Mucosa of gallbladder (tissue), 1 donor: ENCODE results near the gene CAPN12. TPM values are rescaled to one million over a fixed set of nuclear protein-coding genes. Genes with fewer than 3 reads are reported as not detected.

Experiments
- DNase-seq: peaks from one replicate; pipeline ENCODE4 v3.0.0-alpha.2; 2020; ENCODE audit warnings: low spot score
- total RNA-seq: library from RNA; stranded (reverse); gene quantifications from one replicate; pipeline ENCODE4 v1.2.1, GENCODE V29; 2021
- donor health status: DM: no; HTN: no; CAD: no.

The CAPN12 gene
- total RNA-seq, 1 donor from 2014 or later = 206 TPM

DNA sequence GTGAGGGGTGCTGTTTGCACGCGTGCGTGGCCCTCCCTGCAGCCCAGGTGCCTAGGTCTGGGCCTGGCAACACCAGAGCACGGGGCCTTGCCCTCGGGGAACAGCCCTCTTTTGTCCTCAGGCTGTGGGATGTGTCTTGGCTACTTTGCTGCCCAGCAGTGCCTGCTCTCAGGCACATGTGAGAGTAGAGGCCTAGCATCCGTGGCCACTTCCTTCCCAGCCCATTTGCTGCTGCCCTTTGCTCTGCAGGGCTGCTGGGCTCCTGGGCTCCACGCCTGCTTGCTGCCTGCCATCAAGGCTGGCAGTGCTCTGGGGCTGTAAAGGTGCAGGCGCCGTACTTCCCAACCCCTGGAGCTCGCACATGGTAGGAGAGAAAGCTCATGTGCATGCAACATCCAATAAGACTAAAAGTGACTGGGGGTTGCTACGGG, 46.6 kb downstream of the CAPN12 start:
- DNase-seq = no peak

DNA sequence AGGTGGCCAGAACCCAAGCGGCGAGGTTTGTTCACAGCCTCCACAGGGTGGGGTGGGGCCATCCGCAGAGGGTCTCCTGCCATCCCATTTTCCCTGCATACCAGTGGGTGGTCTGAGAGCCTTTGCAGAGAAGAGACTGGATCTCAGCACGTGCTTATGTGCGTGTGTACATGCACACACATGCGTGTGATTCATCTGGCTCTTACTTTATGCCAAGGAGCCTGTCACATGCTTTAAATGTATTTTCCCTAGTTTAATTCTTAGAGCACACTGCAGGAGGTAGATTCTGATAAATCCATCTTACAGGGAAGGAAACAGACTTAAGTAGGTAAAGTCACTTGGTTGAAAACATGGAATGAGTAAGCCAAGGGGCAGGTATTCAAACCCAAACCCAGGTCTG, 47.1 kb downstream of the CAPN12 start:
- no peak for DNase-seq

DNA sequence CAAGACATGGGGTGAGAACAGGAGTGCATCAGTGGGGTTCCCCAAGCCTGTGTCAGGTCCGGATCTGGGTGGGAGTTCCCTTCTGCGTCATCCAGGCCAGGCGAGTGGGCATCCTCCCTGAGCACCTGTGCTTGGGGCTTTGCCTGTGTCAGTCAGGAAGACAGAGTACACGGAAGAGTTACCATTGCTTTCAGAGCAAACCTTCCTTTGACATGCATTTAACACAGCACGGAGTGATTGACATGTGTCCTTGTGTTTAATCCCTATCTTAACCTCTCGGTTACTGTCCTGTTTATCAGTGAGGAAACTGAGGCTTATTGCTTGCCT, 47.6 kb downstream of the CAPN12 start:
- DNase-seq = no peak

DNA sequence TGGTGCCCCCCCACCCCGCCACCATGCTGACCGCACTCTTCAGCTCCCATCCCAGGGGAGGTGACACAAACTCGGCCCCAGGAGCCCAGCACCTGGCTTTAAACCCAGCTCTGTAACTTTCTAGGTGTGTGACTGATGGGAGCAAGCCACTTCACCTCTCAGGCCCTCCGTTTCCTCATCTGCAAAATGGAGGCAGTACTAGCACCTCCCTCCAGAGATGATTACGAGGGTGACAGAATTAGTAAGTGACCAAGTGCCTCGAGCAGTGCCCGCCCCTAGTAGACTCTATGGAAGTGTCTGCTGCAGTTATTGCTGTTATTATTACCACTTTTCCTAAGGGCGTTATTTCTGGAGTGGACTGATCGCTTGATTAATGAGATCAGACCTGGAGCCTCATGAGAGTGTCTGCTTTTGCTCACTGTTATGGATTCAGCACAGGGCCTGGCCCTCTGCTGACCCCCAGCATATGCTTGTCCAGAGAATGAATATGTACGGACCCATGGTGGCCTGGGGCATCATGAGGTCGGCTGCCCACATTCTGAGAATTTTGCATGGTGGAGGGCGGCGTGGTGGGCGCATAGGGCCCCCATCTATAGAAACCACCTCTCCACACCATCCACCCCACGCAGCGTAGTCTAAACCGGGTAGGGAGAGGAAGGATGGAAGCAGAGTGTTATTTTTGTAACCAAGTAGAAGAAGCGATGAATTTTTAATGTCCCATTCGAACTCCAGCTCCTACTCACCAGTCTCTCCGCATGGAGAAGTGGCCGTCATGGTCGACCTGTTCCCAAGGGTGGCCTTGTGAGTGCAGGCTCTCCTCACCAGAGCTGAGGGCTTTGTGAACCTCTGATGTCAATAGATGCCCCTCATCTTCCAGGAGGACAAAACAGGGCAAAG, 48.2 kb downstream of the CAPN12 start:
- DNase-seq = no peak

DNA sequence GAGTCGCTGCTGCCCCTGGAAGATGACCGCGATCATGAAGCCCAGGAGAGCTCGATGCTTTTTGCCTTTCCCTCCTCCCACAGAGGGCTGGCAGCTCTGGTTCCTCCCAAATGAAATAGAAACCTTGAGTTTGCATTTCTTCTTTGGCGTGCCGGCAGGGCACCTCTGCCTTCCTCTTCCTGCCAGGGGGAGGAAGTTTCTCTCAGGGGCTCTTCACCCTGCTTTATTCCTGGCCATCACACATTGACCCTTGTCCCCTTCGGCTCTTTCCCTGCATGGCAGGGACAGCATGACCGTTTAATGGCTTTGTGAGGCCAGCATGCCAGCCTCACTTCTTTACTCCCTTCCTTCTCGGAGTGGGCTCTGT, 49.0 kb downstream of the CAPN12 start:
- DNase-seq = no peak

DNA sequence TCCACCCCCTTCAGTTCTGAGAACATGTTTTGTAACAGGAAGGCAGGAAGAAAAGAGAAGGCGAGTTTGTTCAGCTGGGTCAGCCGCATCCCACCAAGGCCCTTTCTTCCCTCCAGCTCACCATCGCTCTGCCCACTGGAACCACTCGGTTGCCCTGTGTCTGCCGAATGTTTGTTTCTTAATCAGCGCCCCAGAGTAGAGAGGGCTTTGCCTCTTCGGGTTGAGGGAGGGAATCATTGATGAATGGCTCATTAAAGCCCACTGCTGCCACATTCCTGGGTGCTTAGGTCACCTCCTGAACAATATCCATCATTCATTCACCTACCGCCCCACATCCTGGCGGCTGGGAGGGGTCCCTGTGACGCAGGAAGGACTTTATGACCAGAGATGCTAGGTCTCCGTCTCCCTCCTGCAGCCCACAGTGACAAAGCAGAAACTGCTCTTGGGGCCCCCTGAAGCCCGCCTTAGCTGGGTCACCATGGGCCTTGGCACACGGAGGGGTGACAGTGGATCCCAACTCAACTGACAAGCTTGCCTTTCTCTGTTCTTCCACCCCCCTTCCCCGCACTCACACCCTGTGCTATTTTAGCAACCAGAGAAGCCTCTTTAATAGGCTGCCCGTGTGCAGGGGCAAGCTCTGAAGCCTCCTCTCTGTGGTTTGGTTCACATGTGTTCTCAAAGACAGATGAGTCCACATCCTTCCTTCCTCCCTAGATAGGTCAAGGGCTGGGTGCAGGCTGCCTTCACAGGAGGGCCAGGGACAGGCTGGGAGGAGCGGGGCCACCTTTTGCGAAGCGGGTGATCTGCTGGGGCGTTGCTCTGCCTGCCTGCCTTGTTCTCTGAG, 50.7 kb downstream of the CAPN12 start:
- no peak for DNase-seq

DNA sequence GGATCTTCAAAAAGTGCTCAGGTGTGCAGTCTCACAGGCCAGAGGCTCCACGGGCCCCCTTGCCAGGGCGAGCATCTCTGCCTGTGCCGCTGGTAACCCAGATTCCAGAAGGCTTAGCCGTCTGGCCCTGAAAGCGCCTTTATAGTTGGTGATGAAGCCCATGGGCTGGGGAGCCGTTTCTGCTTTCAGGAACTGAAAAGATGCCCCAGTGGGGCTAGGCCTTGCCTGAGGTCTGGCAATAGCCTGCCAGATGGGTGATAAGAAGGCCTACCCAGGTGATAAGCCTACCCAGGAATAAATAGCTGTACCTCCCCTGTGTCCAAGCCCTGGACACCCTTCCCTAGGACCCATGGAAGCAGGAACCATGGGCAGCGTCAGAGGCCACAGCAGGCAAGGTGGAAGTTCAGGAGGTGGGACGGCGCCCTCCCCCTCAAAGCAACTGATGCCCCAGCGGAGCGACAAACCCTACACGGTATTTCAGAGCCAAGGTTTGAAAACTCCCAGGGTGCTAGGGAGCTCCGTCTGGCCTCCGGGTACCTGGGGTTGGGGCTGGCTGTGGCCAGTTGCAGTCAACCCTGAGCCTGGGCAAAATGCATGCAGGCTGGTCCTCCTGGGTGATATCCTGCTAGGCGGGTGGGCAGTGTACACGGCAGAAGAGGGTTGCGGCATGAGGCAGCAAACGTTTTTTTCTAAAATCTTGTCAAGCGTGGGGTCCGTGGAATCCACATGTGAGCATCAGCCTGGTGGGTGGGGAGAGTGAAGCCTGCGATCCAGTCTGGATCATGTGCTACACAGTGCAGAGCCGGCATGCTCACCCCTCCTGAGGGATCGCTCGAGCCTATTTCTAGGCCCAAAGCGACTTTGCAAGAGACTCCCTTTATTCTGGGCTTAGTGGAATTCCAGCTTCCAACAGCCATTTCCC, 51.6 kb downstream of the CAPN12 start:
- DNase-seq = no peak

DNA sequence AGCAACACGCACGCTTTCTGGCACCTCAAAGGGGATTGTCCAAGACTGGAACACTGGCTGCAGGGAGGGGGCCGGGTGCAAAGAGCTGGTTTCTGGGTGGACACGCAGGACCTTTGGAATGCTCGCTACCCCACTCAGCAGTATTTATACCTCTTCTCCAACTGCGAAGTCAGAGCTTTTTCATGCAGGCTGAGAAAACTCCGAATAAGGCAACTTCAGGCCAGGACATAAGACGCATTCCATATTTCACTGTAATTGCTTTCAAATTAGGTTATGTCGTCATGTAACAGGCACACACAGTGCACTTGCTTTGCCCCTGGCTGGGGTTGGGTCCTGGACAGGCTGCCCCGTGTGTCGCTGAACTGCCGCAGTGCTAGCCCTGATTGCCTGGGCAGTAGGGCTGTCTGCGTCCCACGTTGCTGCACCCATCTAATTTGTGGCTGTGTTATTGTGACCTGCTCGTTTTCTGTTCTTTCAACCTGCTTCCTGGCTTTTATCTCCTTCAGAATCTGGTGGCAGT, 52.3 kb downstream of the CAPN12 start:
- peak; percentile 69 for DNase-seq

DNA sequence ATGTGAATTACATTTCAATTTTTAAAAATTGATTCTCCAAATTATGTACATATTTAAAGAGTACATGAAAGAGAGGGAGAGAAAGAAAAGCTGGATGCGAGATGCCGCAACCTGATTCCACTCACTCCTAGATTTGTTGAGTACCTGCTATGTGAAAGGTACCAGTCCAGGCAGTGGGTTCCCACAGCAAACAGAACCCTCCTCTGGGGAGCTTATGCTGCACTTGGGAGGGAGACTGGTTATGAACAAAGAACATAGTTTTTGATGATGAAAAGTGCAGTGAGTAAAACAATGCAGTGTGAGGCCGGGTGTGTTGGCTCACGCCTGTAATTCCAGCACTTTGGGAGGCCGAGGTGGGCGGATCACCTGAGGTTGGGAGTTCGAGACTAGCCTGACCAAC, 53.4 kb downstream of the CAPN12 start:
- DNase-seq = no peak

DNA sequence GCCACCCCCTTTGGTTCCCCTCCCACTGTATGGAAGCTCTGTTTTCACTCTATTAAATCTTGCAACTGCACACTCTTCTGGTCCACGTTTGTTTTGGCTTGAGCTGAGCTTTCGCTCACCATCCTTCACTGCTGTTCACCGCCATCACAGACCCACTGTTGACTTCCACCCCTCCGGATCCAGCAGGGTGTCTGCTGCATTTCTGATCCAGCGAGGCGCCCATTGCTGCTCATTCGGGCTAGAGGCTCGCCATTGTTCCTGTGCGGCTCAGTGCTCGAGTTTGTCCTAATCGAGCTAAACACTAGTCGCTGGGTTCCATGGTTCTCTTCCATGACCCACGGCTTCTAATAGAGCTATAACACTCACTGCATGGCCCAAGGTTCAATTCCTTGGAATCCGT, 54.1 kb downstream of the CAPN12 start:
- no peak for DNase-seq

DNA sequence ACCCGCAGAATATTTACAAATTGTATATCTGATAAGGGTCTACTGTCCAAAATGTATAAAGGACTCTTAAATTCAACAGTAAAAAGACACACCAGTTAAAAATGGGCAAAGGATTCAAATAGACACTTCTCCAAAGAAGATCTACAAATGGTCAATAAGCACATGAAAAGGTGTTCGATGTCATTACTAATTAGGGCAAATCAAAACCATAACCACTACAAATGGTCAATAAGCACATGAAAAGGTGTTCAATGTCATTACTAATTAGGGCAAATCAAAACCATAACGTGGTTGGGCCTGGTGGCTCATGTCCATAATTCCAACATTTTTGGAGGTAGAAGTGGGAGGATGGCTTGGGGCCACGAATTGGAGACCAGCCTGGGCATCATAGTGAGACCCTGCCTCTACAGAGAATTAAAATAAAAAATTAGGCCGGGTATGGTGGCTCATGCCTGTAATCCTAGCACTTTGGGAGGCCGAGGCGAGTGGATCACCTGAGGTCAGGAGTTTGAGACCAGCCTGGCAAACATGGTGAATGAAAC, 56.4 kb downstream of the CAPN12 start:
- no peak for DNase-seq

DNA sequence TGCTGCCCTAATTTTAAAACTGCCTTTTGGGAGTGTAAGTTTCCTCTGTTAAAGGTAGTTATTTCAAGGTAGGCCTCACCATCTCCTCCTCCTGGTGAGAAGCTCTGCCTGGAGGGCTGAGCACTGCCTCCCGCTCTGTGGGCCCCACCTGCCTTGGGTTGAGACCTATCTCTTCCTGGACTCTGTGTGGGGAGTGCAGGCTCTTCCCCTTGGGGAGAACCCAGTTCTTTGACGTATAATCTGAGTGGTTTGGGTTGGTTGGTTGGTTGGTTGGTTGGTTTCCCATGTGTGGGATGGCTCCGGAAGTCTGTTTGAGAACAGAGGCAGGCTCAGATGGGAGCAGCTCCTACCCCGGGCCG, 57.8 kb downstream of the CAPN12 start:
- DNase-seq = no peak

DNA sequence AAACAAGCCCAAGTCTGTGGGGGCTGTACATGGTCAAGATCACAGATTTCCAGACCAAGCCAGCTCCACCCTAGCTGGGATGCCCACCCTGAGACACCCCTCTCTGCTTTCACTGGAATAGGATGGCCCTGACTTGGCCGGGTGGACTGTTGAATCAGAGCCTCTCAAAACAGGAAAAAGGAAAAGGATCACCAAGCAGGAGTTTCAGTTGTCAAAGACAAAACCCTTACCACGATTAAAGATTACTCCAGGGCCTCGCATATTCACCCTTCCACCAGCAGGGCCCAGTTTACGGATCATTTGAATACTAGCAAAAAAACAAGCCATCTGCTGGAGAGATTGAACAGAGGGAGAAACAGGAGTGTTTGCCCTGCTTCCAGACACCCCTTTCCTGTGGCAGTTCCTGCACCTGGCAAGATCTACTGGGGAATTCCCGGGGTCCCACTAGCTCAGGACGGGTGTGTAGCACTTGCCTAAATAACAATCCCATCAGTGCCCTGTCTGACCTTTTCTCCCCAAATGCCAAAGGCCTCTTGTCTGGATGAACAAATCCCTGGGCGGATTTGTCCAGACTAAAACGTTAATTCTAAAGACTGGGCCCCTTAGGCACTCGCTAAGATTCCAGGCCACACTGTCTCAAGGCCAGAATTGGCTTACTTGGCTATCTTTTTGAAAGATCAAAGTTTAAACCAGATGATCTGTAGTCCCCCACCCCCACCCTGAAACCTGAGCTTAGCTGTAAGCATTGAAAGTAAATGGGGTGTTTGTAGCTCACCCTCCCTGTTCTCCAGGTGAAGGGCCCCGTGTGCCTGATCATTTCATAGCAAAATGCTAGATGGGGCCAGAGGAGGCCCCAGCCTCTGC, 58.4 kb downstream of the CAPN12 start:
- DNase-seq = no peak

DNA sequence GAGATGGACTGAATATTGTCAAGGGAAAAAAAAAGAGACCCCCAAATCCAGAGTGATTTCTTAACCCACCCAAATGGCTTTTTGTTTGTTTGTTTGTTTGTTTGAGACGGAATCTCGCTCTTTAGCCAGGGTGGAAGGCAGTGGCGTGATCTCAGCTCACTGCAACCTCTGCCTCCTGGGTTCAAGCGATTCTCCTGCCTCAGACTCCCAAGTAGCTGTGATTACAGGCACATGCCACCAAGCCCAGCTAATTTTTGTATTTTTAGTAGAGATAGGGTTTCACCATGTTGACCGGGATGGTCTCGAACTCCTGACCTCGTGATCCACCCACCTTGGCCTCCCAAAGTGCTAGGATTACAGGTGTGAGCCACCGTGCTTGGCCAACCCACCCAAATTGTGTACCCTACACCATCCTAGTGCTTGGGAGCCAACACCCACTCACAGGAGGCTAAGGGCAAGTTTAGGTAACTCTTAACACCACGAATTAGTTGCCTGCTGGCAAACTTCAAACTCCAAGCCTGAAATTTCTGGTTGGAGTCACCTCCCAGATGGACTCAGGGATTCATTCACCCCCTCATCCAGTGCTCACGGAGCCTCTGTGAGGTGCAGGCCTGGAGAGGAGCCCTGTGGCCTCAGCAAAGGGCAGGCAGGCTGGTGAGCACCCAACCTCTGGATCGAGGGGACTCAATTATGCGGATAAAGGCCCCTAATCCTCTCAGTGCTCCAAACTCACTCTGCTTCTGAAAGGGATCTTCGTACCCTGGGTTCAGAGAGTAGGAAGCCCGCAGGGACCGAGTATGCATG, 59.2 kb downstream of the CAPN12 start:
- DNase-seq = no peak

DNA sequence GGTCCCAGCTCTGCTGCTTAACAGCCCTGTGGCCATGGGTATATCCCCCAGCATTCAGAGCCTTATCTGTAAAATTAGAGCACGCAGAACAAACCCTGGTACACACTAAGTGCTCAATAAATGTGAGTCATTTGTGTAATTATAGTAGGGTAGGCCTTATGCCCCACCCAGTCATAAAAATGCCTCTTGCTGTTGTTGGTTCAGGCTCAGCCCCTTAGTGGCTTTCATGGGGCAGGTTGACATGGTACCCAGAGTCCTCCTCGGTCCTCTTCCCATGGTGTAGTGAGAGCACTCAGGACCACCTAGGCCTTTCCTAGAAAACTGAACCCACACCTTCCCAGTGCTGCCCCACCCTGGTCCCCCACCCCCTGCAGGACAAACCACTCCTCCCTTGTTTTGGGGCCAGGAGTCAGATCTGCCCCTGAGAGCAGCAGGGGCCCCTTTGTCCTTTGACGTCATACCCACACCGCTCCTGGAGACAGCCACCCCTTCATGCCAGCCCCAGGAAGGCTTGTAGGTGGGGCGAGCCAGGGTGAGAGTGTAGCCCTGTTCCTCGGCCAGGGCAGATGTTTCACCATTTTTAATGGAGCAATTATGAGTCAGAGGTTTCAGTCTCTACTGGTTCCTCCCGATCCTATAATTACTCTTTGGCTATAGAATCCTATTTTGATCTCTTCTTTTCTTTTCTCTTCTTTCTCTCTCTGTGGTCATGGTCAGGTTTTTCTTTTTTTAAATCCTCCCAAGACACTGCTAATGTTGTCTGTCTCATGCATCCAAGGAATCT, 60.0 kb downstream of the CAPN12 start:
- DNase-seq = peak; percentile 55

DNA sequence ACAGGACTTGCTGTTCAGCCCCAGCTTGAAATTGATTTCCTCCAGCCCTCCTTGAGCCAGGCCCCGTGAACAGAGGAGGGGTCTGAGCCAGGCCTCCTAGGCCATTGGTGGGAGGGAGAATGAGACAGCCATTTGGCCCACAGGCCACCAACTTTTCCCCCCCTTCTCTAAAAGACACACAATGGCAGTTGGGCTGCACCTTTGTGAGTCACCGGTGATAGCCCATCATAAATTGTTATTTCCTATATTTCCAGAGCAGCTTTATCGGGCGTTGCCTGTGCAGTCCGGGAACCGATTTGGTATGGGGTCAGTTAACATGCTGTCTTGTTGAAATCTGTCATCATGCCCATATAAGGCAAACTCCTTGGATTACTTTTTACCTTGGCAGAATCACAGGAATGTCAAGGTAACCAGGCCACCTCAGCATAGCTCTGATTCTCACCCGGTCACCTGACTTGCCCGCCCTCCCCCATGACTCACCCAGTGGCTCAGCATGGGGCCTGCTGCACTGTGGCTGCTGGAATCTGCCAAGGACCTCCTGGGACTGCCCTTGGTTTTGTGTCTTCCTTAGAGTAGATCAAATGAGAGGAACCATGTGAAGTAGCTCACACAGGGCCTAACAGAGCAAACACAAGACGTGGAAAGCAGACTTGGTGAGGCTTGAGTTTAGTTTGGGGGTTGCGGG, 60.7 kb downstream of the CAPN12 start:
- peak; percentile 94 for DNase-seq

DNA sequence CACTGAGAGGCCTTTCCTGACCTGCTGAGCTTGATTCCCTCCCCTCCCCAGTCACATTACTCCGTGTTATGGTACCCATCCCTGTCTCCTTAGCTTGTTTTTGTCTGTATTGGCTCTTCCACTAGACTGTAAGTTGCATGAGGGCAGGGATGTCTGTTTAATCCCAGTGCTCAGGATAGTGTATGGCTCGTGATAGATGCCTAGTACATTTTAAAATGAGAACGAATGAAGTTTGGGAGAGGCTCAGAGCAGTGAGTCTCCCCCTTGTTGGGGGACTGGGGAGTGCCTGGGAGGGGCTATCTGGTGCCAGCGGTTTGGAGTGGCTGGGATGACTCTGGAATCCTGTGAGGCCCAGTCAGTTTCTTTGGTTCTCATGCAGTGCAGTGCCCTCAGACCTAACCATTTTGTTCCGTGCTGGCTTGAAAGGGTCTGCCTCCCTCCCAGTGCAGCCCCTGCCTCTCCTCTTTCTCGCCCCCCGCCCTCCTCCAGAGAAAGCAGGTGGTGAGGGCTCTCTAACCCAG, 61.3 kb downstream of the CAPN12 start:
- DNase-seq = no peak
